ENCODE results near the gene OVCA2.
A peak's percentile ranks its signal among the peaks of the same experiment; 100 is the strongest.

OVCA2 gene

GRCh38 chr17:2054512-2055291, 12.9 kb downstream of the OVCA2 start, which contains the start of gene HIC1:
TSS of gene HIC1 (plus strand) at chr17:2055103. CDS start at chr17:2056691, 1,588 bp downstream.
- DNase-seq: peak; percentile 75

GRCh38 chr17:2055292-2056205, 13.7 kb downstream of the OVCA2 start:
- DNase-seq: no peak

DNA sequence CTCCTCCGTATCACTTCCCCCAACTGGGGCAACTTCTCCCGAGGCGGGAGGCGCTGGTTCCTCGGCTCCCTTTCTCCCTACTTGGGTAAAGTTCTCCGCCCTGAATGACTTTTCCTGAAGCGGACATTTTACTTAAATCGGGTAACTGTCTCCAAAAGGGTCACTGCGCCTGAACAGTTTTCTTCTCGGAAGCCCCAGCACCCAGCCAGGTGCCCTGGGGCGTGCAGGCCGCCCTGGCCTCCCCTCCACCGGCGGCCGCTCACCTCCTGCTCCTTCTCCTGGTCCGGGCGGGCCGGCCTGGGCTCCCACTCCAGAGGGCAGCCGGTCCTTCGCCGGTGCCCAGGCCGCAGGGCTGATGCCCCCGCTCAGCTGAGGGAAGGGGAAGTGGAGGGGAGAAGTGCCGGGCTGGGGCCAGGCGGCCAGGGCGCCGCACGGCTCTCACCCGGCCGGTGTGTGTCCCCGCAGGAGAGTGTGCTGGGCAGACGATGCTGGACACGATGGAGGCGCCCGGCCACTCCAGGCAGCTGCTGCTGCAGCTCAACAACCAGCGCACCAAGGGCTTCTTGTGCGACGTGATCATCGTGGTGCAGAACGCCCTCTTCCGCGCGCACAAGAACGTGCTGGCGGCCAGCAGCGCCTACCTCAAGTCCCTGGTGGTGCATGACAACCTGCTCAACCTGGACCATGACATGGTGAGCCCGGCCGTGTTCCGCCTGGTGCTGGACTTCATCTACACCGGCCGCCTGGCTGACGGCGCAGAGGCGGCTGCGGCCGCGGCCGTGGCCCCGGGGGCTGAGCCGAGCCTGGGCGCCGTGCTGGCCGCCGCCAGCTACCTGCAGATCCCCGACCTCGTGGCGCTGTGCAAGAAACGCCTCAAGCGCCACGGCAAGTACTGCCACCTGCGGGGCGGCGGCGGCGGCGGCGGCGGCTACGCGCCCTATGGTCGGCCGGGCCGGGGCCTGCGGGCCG, 14.7 kb downstream of the OVCA2 start:
- DNase-seq: no peak

DNA sequence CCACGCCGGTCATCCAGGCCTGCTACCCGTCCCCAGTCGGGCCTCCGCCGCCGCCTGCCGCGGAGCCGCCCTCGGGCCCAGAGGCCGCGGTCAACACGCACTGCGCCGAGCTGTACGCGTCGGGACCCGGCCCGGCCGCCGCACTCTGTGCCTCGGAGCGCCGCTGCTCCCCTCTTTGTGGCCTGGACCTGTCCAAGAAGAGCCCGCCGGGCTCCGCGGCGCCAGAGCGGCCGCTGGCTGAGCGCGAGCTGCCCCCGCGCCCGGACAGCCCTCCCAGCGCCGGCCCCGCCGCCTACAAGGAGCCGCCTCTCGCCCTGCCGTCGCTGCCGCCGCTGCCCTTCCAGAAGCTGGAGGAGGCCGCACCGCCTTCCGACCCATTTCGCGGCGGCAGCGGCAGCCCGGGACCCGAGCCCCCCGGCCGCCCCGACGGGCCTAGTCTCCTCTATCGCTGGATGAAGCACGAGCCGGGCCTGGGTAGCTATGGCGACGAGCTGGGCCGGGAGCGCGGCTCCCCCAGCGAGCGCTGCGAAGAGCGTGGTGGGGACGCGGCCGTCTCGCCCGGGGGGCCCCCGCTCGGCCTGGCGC, 15.4 kb downstream of the OVCA2 start:
- DNase-seq: no peak

DNA sequence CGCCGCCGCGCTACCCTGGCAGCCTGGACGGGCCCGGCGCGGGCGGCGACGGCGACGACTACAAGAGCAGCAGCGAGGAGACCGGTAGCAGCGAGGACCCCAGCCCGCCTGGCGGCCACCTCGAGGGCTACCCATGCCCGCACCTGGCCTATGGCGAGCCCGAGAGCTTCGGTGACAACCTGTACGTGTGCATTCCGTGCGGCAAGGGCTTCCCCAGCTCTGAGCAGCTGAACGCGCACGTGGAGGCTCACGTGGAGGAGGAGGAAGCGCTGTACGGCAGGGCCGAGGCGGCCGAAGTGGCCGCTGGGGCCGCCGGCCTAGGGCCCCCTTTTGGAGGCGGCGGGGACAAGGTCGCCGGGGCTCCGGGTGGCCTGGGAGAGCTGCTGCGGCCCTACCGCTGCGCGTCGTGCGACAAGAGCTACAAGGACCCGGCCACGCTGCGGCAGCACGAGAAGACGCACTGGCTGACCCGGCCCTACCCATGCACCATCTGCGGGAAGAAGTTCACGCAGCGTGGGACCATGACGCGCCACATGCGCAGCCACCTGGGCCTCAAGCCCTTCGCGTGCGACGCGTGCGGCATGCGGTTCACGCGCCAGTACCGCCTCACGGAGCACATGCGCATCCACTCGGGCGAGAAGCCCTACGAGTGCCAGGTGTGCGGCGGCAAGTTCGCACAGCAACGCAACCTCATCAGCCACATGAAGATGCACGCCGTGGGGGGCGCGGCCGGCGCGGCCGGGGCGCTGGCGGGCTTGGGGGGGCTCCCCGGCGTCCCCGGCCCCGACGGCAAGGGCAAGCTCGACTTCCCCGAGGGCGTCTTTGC, 16.2 kb downstream of the OVCA2 start:
- DNase-seq: no peak

DNA sequence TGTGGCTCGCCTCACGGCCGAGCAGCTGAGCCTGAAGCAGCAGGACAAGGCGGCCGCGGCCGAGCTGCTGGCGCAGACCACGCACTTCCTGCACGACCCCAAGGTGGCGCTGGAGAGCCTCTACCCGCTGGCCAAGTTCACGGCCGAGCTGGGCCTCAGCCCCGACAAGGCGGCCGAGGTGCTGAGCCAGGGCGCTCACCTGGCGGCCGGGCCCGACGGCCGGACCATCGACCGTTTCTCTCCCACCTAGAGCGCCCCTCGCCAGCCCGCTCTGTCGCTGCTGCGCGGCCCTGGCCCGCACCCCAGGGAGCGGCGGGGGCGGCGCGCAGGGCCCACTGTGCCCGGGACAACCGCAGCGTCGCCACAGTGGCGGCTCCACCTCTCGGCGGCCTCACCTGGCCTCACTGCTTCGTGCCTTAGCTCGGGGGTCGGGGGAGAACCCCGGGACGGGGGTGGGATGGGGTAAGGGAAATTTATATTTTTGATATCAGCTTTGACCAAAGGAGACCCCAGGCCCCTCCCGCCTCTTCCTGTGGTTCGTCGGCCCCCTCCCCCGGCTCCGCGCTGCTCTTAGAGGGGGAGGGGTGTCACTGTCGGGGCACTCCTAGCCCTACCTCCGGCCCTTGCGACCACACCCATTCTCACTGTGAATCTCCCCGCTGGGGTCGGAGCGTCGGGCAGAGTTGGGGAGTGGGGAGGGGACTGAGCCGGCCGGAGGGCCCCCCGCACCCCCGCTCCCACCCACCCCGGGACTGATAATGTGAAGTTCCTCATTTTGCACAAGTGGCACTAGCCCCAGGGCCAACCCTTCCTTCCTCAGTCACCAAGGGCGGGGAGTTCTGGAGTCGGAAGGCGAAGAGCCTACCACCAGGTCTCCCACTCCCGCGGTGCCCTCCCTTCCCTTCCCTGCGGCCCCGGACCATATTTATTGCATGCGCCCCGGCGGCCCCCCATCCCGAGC, 17.0 kb downstream of the OVCA2 start:
- DNase-seq: no peak

- DNase-seq: no peak
Measured at GRCh38 chr17:2059547-2060384, 17.9 kb downstream of the OVCA2 start.

- no peak for DNase-seq
Measured at GRCh38 chr17:2060385-2060658, 18.5 kb downstream of the OVCA2 start.

DNA sequence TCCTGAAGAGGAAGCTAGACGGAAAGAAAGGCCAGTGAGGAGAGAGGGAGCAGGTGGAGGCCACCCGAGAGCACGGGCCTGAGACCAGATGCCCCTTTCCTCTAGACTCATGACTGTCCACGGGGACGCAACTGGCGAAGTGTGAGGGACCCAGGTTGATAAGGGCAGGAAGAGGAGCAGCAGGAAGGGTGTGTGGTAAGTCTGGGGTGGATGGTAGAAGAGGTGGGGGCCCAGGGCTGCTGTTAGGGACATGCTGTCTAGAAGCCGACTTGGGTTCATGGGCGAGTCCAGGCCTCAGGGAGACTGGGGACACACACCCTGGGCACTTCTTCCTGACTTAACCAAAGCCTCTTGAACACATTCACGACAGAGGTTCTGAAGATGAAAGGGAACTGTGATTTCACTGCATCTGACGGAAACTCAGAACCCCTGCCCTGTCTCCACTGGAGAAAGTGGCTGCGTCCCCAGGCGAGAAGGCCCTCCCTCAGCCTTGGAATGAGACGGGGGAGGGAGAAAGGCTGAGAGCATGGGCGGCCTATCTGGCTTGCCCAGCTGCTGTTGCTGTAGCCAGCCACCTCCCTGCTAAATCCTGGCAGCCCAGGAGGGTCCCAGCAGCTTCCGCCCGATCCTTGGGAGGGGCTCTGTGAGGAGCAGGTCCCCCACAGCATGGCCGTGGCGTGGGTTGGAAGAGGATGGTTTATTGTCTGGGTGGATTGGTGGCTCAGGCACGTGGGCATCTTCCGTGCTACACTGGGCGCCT, 19.0 kb downstream of the OVCA2 start:
- no peak for DNase-seq

DNA sequence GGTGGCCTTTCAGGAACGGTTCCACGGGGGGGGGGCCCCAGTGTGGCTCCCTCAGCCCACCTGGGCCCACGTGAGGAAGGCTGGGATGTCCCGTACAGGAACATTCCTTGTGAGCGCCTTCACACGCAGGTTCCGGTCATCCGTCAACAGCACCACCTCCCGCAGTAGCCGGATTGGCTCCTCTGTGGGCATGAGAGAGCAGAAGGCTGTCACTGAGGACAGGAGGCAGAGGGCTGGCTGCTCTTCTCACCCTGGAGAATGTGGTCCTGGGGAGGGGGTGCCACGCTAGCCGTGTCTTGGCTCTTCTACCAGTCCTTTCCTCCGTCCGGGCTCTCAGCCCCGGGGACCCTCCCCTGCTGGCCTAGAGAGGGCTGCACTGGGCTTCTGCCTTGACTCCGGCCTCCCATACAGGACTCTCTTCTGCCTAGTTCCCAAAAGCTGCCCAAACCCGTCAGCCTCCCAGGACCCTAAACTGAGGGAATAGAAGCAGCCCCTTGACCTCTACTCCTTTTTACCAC, 19.7 kb downstream of the OVCA2 start:
- DNase-seq: no peak

- DNase-seq: no peak
Measured at GRCh38 chr17:2062571-2063183, 20.9 kb downstream of the OVCA2 start.

DNA sequence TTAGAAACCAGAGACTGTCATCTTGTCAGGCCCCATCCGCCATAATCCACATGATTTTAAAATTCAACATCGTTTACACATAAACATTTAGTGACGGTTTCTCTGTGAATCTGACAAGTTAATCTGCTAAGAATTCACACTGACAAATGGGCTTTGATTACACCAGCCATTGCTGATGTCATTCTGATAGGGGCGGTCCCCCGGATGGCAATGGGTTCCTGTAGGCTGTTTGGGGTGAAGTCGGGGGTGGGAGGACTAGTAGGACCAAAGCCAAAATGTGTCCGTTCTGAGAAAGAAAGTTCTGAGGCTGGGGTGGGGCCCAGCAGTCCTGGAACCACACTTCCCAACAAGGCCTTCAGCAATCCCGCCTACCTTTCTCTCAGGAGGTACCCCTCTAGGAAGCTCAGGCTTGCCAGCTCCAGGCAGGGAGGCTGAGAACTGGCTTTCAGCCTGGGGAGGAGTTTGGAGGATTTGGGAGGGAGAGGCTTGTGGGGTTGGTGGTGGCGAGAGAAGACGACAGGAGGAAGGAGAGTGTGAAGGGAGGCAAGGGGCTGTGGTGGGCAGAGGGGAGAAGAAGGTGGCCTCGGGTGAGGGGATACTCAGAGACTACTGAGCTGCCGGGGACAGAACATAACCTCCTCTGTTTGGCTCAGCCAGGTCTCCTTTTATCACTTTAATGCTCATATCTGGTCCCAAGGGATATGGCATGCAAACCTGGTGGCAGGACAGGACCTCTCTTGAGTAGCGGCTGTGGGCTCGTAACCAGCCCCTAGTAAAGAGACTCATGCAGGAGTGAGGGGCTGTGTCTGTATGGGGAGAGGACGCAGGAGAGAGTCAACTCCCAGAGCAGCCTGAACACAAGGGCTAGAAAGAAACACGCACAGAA, 21.7 kb downstream of the OVCA2 start:
- DNase-seq: no peak

GRCh38 chr17:2064147-2064489, 22.3 kb downstream of the OVCA2 start:
- no peak for DNase-seq

- DNase-seq: no peak
Measured at GRCh38 chr17:2064520-2064971, 22.7 kb downstream of the OVCA2 start.

- DNase-seq: no peak
Measured at GRCh38 chr17:2064980-2065785, 23.4 kb downstream of the OVCA2 start.

GRCh38 chr17:2065949-2066400, 24.2 kb downstream of the OVCA2 start:
- DNase-seq: no peak
